ENCODE data around the gene PPP2R5C. TPM values are rescaled to one million over a fixed set of nuclear protein-coding genes. Genes with fewer than 3 reads are reported as not detected.
A peak's percentile ranks its signal among the peaks of the same experiment; 100 is the strongest.

The PPP2R5C gene
- total RNA-seq, 1 donor from 2014 or later: 106 TPM

GRCh38 chr14:101955695-101956161 lies 194.2 kb downstream of the PPP2R5C start:
- ATAC-seq: no peak

- no peak for ATAC-seq
These were observed 194.8 kb downstream of the PPP2R5C start for GRCh38 chr14:101956179-101956885.

GRCh38 chr14:101957406-101958234 lies 196.1 kb downstream of the PPP2R5C start:
- no peak for ATAC-seq

GRCh38 chr14:101958418-101959180 lies 197.1 kb downstream of the PPP2R5C start:
- no peak for ATAC-seq

GRCh38 chr14:101959277-101959676 lies 197.8 kb downstream of the PPP2R5C start:
- ATAC-seq: no peak

GRCh38 chr14:101960225-101960624 lies 198.7 kb downstream of the PPP2R5C start:
- ATAC-seq: no peak

- ATAC-seq: peak; percentile 25
These were observed 199.7 kb downstream of the PPP2R5C start for GRCh38 chr14:101961011-101961721.

GRCh38 chr14:101961746-101962502 lies 200.4 kb downstream of the PPP2R5C start:
- ATAC-seq: no peak

GRCh38 chr14:101962503-101962874 lies 201.0 kb downstream of the PPP2R5C start:
- no peak for ATAC-seq

- ATAC-seq: no peak
These were observed 201.5 kb downstream of the PPP2R5C start for GRCh38 chr14:101963052-101963451.

- ATAC-seq: no peak
These were observed 202.3 kb downstream of the PPP2R5C start for GRCh38 chr14:101963656-101964296.

GRCh38 chr14:101964297-101965180 lies 203.0 kb downstream of the PPP2R5C start, which contains the start of gene DYNC1H1:
Gene DYNC1H1 (plus strand): TSS chr14:101964573. CDS start chr14:101964692, 119 bp downstream.
- peak; percentile 89 for ATAC-seq

GRCh38 chr14:101965181-101965544 lies 203.7 kb downstream of the PPP2R5C start:
- peak; percentile 50 for ATAC-seq

- no peak for ATAC-seq
These were observed 204.5 kb downstream of the PPP2R5C start for GRCh38 chr14:101965770-101966722.

GRCh38 chr14:101966742-101967141 lies 205.2 kb downstream of the PPP2R5C start:
- ATAC-seq: no peak

GRCh38 chr14:101968186-101968585 lies 206.7 kb downstream of the PPP2R5C start:
- no peak for ATAC-seq

- ATAC-seq: no peak
These were observed 208.0 kb downstream of the PPP2R5C start for GRCh38 chr14:101969481-101969880.

- no peak for ATAC-seq
These were observed 209.4 kb downstream of the PPP2R5C start for GRCh38 chr14:101970830-101971400.
